HepG2 (cell line): ENCODE data around the gene STARD5. TPM values are rescaled to one million over a fixed set of nuclear protein-coding genes. Genes with fewer than 3 reads are reported as not detected.

Experiments
- ATAC-seq: fragments of 200-7000 bp; cut with Tn5 transposase; 3 replicates; pipeline ENCODE4 v1.9.1; 2020; ENCODE audit warnings: mild to moderate bottlenecking, moderate library complexity
- BruUV-seq: library from RNA; stranded (reverse); fragments of 400-500 nt; replicated peaks from 2 replicates; lab custom pipeline; 2021; lab: Mats Ljungman, UMichigan
- CTCF ChIA-PET: fragments of 300-600 bp; formaldehyde crosslinking; extraction: SDS; loops from one replicate; lab custom pipeline; 2021; ENCODE audit warnings: low total read pairs, inconsistent platforms, low intra/inter-chr PET ratio; lab: Yijun Ruan, JAX
- POLR2A ChIA-PET: fragments of 350-600 bp; sonication (Branson Sonifier 250); formaldehyde crosslinking; loops from one replicate; lab custom pipeline; 2020; ENCODE audit warnings: antibody characterized with exemption, inconsistent platforms; lab: Yijun Ruan, JAX
- DNase-seq: peaks from one replicate; pipeline ENCODE4 v3.0.0-alpha.2; 2015; ENCODE audit warnings: low spot score
- FAIRE-seq: peaks from 3 replicates; lab custom pipeline; 2011; peaks lifted over from hg19 to GRCh38; lab: Jason Lieb, UNC
- H2AFZ ChIP-seq: one replicate; pipeline ENCODE4 v1.6.1; 2011; ENCODE audit warnings: low read length, inconsistent platforms
- H3K27ac ChIP-seq: fragments of 300-600 bp; 3 replicates; pipeline ENCODE4 v1.8.0; 2011; ENCODE audit warnings: mixed run types, mild to moderate bottlenecking, mixed read lengths, low read length, inconsistent platforms; ENCODE audit not compliant: insufficient read depth; ENCODE audit errors: extremely low read length
- H3K27me3 ChIP-seq, 2 experiments: fragments of 200-600 bp in 1 of 2; 2 replicates in 1 of 2; 3 replicates in 1 of 2; pipeline versions ENCODE4 v1.6.0 to v1.8.0; 2011; ENCODE audit warnings: low read length in 2 of 2, mild to moderate bottlenecking in 2 of 2, moderate library complexity in 2 of 2, inconsistent platforms in 1 of 2; ENCODE audit not compliant: insufficient read depth in 2 of 2, control insufficient read depth in 1 of 2
- H3K36me3 ChIP-seq, 2 experiments: fragments of 200-600 bp in 1 of 2; replicated peaks in 1 of 2; 2 replicates in 1 of 2; 3 replicates in 1 of 2; pipeline versions ENCODE4 v1.5.1 to v1.8.0; 2011; ENCODE audit warnings: low read length in 2 of 2, inconsistent platforms in 1 of 2; ENCODE audit not compliant: insufficient read depth in 2 of 2, control insufficient read depth in 1 of 2
- H3K4me1 ChIP-seq: 2 replicates; pipeline ENCODE4 v1.5.1; 2012; ENCODE audit warnings: low read length, inconsistent platforms; ENCODE audit not compliant: insufficient read depth
- H3K4me2 ChIP-seq: 2 replicates; pipeline ENCODE4 v1.6.0; 2011; ENCODE audit warnings: low read depth, low read length, inconsistent platforms
- H3K4me3 ChIP-seq, 3 experiments: fragments of 200-600 bp in 1 of 3; sonication (generic), shearing (Covaris generic) in 1 of 3; replicated peaks in 1 of 3; 2 replicates each; pipeline ENCODE4 v1.5.1; 2011 to 2016; ENCODE audit warnings: low read length in 3 of 3, inconsistent platforms in 2 of 3, low read depth in 2 of 3, mild to moderate bottlenecking in 2 of 3, control low read depth in 1 of 3, mixed read lengths in 1 of 3; ENCODE audit not compliant: insufficient read depth in 1 of 3
- H3K79me2 ChIP-seq: one replicate; pipeline ENCODE4 v1.6.1; 2011; ENCODE audit warnings: low read length, inconsistent platforms; ENCODE audit not compliant: insufficient read depth
- H3K9ac ChIP-seq: 2 replicates; pipeline ENCODE4 v1.6.0; 2011; ENCODE audit warnings: mild to moderate bottlenecking, low read depth, low read length, inconsistent platforms; ENCODE audit not compliant: insufficient read depth
- H3K9me3 ChIP-seq: 2 replicates; pipeline ENCODE4 v1.5.1; 2012; ENCODE audit warnings: mild to moderate bottlenecking, low read length
- H4K20me1 ChIP-seq: 2 replicates; pipeline ENCODE4 v1.6.0; 2011; ENCODE audit warnings: inconsistent platforms, mild to moderate bottlenecking, low read length, moderate library complexity; ENCODE audit not compliant: insufficient read depth
- ARHGAP35 ChIP-seq: sonication (generic); formaldehyde crosslinking; IDR thresholded peaks from 2 replicates; pipeline ENCODE4 v1.9.0; 2022; ENCODE audit warnings: mild to moderate bottlenecking, inconsistent platforms, moderate library complexity, missing genetic modification reagents, borderline replicate concordance
- ATM ChIP-seq: fragments of 450-650 bp; IDR thresholded peaks from 2 replicates; pipeline ENCODE4 v1.7.1; 2017; ENCODE audit warnings: mild to moderate bottlenecking, borderline replicate concordance
- CREB1 ChIP-seq, 2 experiments: fragments of 450-650 bp in 1 of 2; IDR thresholded peaks; 2 replicates each; pipeline ENCODE4 v1.6.1; 2016 to 2017; ENCODE audit warnings: control low read depth in 1 of 2, mild to moderate bottlenecking in 1 of 2, missing compliant biosample characterization in 1 of 2, missing genetic modification characterization in 1 of 2
- HMG20A ChIP-seq: IDR thresholded peaks from 2 replicates; pipeline ENCODE4 v1.6.1; 2016; ENCODE audit warnings: borderline replicate concordance
- KLF16 ChIP-seq, 2 experiments: sonication (generic) in 1 of 2; formaldehyde crosslinking in 1 of 2; IDR thresholded peaks; 2 replicates each; pipeline versions ENCODE4 v1.6.1 to v1.8.0; 2016 to 2023; ENCODE audit warnings: missing genetic modification reagents in 2 of 2, missing compliant biosample characterization in 1 of 2
- MLLT10 ChIP-seq: sonication (generic); formaldehyde crosslinking; IDR thresholded peaks from 2 replicates; pipeline ENCODE4 v1.4.0; 2020; ENCODE audit warnings: missing genetic modification reagents
- SRSF9 ChIP-seq: fragments of 200-400 bp; formaldehyde crosslinking; IDR thresholded peaks from 2 replicates; pipeline ENCODE4 v1.6.1; 2018; ENCODE audit warnings: borderline replicate concordance, mild to moderate bottlenecking, low read depth, low read length; ENCODE audit not compliant: insufficient read depth, poor library complexity, severe bottlenecking
- ZNF792 ChIP-seq: IDR thresholded peaks from 2 replicates; pipeline ENCODE4 v1.6.1; 2016
- WGBS: methylation state at CpG from one replicate; pipeline ENCODE4 v1.1.6; 2017; ENCODE audit warnings: low lambda C conversion rate; 5-methylcytosine and 5-hydroxymethylcytosine counted together
- in situ Hi-C: cut with HindIII; loops from 2 replicates; pipeline ENCODE4 v1.10.0; 2017; ENCODE audit warnings: low pct_unique_long_range_greater_than_20kb; ENCODE audit not compliant: extremely low pct_ligation_motif_present
- intact Hi-C: fragments of 100-400 bp; cut with micrococcal nuclease; formaldehyde crosslinking; loops from one replicate; pipeline ENCODE4 v1.10.0; 2022; ENCODE audit not compliant: unreplicated experiment
- polyA plus RNA-seq, 8 experiments: library from polyadenylated mRNA; depleted of rRNA in 3 of 8; stranded (reverse) in 7 of 8; unstranded in 1 of 8; fragments of >200 nt; fragmentation: Illumina TruSeq in 4 of 8; extraction: Trizol in 4 of 8; gene quantifications; 2 replicates each; pipeline versions ENCODE4 v1.2.1 to v1.2.3, GENCODE V29; 2011 to 2016; ENCODE audit warnings: low read depth in 4 of 8, missing spikeins in 1 of 8, mixed read lengths in 1 of 8; ENCODE audit not compliant: insufficient read depth in 1 of 8
- total RNA-seq, 5 experiments: library from RNA; depleted of rRNA; stranded (reverse); fragments of >200 nt; fragmentation: Illumina TruSeq; extraction: Trizol; gene quantifications; 2 replicates each; pipeline ENCODE4 v1.2.3, GENCODE V29; 2016; ENCODE audit warnings: low read depth in 1 of 5
- TF ChIP-seq, protein P1 (sequence below): sonication (generic); formaldehyde crosslinking; IDR thresholded peaks from 2 replicates; pipeline ENCODE4 v1.8.1; 2022; ENCODE audit warnings: mild to moderate bottlenecking, missing genetic modification reagents

STARD5 gene
- total and polyA plus RNA-seq, 2 of the 13 experiments (the other 11 are each of a cell fraction or from before 2014, with no cell fraction given), result 3.1 to 3.5 TPM

DNA sequence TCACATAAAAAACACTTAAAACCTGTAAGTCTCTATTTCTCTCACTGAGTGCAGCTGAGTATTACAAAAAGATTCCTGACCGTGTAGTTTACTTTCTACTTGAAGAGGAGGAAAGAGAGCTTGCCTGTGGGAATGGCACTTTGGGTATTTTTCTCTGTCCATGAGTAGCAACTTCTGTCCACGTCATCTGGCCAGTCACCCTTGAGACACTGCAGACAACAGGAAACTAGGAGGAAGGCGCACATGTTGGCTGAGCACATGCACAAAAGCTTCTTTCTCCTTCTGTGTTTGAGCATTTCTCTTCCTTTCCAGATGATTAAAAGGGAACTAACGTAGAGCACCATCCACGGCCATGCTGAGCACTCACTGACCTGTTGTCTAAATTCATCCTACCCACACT lies 19.7 kb downstream of the STARD5 start (continued):
- TF ChIP-seq KLF16 (CRISPR knock-in tag; IDR thresholded peaks at IDR 0.05), result no peak
- TF ChIP-seq CREB1 (IDR thresholded peaks at IDR 0.05), result no peak
- TF ChIP-seq CREB1 (CRISPR knock-in tag; IDR thresholded peaks at IDR 0.05), result no peak
- TF ChIP-seq ATM, result no peak
- TF ChIP-seq HMG20A, result no peak
- TF ChIP-seq, protein P1, sequence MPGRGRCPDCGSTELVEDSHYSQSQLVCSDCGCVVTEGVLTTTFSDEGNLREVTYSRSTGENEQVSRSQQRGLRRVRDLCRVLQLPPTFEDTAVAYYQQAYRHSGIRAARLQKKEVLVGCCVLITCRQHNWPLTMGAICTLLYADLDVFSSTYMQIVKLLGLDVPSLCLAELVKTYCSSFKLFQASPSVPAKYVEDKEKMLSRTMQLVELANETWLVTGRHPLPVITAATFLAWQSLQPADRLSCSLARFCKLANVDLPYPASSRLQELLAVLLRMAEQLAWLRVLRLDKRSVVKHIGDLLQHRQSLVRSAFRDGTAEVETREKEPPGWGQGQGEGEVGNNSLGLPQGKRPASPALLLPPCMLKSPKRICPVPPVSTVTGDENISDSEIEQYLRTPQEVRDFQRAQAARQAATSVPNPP (CRISPR knock-in tag), result no peak
- no peak for TF ChIP-seq MLLT10 (CRISPR knock-in tag)
- TF ChIP-seq ZNF792, result no peak
- TF ChIP-seq SRSF9, result no peak

DNA sequence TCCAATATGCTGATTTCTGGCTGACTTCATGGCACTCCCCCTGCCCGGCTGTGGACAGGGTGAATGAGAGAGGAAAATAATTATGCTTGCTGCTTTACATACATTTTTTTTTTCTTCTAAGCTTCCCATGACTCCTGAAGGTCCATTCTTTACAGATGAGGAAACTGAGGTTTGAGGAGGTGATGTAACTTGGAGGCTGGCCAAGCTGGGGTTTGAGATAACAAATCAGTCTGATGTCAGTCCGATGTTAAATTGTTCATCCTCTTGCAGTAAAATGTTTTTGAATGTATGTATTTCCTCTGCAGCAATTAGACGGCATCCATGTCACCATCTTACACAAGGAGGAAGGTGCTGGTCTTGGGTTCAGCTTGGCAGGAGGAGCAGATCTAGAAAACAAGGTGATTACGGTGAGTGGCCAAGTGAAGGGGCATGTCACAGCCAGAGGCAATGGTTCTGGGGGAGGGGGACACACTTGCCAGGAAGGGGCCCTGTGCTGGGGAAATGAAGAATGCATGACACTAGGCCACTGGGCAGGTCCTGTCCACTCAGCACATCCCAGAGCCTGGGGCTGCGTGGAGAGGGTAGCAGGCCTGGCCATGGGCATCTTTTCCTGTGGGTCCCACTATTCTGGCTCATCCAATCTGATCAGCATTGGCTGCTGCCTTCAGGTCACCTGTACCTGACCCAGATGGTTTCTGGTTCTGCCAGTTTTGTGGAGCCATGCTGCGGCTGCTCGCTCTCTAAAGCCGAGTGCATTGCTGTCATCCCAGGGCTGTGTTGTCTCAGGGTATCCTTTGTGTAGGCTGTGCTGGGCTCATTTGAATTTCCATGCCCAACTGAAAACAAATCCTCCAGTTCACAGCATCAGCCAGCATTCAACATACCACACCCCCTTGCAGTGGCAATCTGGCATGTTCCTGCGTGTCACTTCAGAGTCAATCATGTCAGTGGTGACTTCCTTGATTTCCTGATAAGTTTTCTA lies 20.4 kb downstream of the STARD5 start:
- no peak for DNase-seq
- H3K79me2 ChIP-seq, result no peaks in the 10 kb centered on the region
- no peak overlapping the region for H3K4me3 ChIP-seq
- BruUV-seq, result no TSS peak
- ChIA-PET POLR2A (no interaction called here), CTCF (no interaction called here)
- no peaks in the 10 kb centered on the region for H3K36me3 ChIP-seq
- TF ChIP-seq ARHGAP35 (CRISPR knock-in tag), result no peak
- intact Hi-C loops (no loop called here), in situ Hi-C loops (no loop called here)
- no peak overlapping the region for H3K27ac ChIP-seq
- peaks cover 0 to 27% of the 10 kb centered on the region in 2 experiments; a peak in 2 of 5 replicates for H3K27me3 ChIP-seq
- 51% methylated on average over 8 of the region's 9 CpGs for WGBS
- no peak overlapping the region for H2AFZ ChIP-seq
- H4K20me1 ChIP-seq, result no peaks in the 10 kb centered on the region
- H3K9ac ChIP-seq, result no peak overlapping the region
- H3K9me3 ChIP-seq, result no peaks in the 10 kb centered on the region
- no peak for ATAC-seq
- no peak overlapping the region for H3K4me2 ChIP-seq
- no peak for FAIRE-seq
- no peaks in the 10 kb centered on the region for H3K4me1 ChIP-seq
